Diencephalon (tissue), 1 donor: ENCODE measurements around the gene MAGEA12. TPM values are rescaled to one million over a fixed set of nuclear protein-coding genes. Genes with fewer than 3 reads are reported as not detected.

ENCODE experiments used
- total RNA-seq: library from RNA; depleted of rRNA; stranded (reverse); fragments of >200 nt; gene quantifications from one replicate; pipeline ENCODE4 v1.2.3, GENCODE V29; 2014

Gene MAGEA12, protein sequence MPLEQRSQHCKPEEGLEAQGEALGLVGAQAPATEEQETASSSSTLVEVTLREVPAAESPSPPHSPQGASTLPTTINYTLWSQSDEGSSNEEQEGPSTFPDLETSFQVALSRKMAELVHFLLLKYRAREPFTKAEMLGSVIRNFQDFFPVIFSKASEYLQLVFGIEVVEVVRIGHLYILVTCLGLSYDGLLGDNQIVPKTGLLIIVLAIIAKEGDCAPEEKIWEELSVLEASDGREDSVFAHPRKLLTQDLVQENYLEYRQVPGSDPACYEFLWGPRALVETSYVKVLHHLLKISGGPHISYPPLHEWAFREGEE
- not detected for total RNA-seq

DNA sequence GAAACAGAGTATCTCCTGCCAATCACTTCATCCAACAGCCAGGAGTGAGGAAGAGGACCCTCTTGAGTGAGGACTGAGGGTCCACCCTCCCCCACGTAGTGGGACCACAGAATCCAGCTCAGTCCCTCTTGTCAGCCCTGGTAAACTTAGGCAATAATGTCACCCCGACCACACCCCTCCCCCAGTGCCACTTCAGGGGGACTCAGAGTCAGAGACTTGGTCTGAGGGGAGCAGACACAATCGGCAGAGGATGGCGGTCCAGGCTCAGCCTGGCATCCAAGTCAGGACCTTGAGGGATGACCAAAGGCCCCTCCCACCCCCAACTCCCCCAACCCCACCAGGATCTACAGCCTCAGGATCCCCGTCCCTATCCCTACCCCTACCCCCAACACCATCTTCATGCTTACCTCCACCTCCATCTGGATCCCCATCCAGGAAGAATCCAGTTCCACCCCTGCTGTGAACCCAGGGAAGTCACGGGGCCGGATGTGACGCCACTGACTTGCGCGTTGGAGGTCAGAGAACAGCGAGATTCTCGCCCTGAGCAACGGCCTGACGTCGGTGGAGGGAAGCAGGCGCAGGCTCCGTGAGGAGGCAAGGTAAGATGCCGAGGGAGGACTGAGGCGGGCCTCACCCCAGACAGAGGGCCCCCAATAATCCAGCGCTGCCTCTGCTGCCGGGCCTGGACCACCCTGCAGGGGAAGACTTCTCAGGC, at the start of gene MAGEA12, which contains the start of gene CSAG1:
Gene MAGEA12, plus strand, starts transcription at position 497 of the 715 bp plus-strand sequence. CDS start 2,405 bp downstream, outside the sequence.
Gene CSAG1, minus strand, starts transcription at position 461 of the 715 bp plus-strand sequence. CDS start 1,261 bp downstream, outside the sequence.

DNA sequence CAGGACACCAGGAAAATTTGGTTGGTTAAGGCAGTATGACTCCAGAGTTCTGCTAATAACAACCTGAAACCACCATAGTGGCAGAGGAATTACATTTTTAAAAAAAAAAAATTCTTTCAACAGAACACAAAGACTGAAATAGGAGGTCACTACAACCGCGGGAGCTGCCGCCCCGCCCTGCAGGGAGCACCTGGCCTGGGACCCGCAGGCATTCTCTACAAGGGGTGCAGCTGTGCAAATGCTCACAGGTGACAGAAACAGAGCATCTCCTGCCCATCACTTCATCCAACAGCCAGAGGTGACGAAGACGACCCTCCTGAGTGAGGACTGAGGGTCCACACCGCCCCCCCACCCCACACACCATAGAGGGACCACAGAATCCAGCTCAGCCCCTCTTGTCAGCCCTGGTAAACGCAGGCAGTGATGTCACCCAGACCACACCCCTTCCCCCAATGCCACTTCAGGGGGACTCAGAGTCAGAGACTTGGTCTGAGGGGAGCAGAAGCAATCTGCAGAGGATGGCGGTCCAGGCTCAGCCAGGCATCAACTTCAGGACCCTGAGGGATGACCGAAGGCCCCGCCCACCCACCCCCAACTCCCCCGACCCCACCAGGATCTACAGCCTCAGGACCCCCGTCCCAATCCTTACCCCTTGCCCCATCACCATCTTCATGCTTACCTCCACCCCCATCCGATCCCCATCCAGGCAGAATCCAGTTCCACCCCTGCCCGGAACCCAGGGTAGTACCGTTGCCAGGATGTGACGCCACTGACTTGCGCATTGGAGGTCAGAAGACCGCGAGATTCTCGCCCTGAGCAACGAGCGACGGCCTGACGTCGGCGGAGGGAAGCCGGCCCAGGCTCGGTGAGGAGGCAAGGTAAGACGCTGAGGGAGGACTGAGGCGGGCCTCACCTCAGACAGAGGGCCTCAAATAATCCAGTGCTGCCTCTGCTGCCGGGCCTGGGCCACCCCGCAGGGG, 35.3 kb upstream of the MAGEA12 start, which contains the start of gene MAGEA3:
Gene MAGEA3, plus strand, starts transcription at position 843 of the 980 bp plus-strand sequence. CDS start 2,039 bp downstream, outside the sequence.

DNA sequence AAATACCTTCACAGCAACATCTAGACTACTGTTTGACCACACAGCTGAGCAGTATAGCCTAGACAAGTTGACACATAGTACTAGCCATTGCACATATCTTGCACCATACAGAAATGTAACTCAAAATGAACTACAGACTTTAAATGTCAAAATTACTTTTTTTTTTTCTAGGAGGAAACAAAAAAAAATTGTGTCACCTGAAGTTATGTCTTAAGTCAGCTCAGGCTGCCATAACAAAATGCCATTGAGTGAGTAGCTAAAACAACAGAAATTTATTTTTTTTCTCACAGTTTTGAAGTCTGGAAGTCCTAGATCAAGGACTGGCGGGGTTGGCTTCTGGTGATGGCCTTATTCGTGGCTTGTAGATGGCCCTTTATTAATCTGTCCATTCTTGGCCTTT, 24.4 kb upstream of the MAGEA12 start, which contains the start of gene CSAG2:
Gene CSAG2, minus strand, starts transcription at position 101 of the 400 bp plus-strand sequence. CDS start 161 bp downstream, outside the sequence.

DNA sequence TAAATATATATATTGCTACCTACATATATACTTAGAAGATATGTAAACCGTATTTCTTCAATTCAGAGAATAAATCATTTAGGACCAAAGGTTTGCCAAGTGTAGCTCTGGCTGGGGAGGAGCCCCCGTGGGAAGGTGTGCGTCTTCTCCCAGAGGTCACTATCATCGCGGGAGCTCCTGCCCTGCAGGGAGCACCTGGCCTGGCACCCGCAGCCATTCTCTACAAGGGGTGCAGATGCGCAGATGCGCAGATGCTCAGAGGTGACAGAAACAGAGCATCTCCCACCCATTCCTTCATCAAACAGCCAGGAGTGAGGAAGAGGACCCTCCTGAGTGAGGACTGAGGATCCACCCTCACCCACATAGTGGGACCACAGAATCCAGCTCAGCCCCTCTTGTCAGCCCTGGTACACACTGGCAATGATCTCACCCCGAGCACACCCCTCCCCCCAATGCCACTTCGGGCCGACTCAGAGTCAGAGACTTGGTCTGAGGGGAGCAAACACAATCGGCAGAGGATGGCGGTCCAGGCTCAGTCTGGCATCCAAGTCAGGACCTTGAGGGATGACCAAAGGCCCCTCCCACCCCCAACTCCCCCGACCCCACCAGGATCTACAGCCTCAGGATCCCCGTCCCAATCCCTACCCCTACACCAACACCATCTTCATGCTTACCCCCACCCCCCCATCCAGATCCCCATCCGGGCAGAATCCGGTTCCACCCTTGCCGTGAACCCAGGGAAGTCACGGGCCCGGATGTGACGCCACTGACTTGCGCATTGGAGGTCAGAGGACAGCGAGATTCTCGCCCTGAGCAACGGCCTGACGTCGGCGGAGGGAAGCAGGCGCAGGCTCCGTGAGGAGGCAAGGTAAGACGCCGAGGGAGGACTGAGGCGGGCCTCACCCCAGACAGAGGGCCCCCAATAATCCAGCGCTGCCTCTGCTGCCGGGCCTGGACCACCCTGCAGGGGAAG, 19.5 kb upstream of the MAGEA12 start, which contains the start of gene MAGEA2B:
Gene MAGEA2B, plus strand, starts transcription at position 814 of the 973 bp plus-strand sequence. CDS start 2,479 bp downstream, outside the sequence.

DNA sequence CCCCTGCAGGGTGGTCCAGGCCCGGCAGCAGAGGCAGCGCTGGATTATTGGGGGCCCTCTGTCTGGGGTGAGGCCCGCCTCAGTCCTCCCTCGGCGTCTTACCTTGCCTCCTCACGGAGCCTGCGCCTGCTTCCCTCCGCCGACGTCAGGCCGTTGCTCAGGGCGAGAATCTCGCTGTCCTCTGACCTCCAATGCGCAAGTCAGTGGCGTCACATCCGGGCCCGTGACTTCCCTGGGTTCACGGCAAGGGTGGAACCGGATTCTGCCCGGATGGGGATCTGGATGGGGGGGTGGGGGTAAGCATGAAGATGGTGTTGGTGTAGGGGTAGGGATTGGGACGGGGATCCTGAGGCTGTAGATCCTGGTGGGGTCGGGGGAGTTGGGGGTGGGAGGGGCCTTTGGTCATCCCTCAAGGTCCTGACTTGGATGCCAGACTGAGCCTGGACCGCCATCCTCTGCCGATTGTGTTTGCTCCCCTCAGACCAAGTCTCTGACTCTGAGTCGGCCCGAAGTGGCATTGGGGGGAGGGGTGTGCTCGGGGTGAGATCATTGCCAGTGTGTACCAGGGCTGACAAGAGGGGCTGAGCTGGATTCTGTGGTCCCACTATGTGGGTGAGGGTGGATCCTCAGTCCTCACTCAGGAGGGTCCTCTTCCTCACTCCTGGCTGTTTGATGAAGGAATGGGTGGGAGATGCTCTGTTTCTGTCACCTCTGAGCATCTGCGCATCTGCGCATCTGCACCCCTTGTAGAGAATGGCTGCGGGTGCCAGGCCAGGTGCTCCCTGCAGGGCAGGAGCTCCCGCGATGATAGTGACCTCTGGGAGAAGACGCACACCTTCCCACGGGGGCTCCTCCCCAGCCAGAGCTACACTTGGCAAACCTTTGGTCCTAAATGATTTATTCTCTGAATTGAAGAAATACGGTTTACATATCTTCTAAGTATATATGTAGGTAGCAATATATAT, 20.4 kb downstream of the MAGEA12 start, which contains the start of gene MAGEA2:
Gene MAGEA2, minus strand, starts transcription at position 157 of the 965 bp plus-strand sequence. CDS start 2,479 bp downstream, outside the sequence.

DNA sequence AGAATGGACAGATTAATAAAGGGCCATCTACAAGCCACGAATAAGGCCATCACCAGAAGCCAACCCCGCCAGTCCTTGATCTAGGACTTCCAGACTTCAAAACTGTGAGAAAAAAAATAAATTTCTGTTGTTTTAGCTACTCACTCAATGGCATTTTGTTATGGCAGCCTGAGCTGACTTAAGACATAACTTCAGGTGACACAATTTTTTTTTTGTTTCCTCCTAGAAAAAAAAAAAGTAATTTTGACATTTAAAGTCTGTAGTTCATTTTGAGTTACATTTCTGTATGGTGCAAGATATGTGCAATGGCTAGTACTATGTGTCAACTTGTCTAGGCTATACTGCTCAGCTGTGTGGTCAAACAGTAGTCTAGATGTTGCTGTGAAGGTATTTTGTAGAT, 25.4 kb downstream of the MAGEA12 start, which contains the start of gene CSAG3:
Gene CSAG3, plus strand, starts transcription at position 301 of the 400 bp plus-strand sequence.

DNA sequence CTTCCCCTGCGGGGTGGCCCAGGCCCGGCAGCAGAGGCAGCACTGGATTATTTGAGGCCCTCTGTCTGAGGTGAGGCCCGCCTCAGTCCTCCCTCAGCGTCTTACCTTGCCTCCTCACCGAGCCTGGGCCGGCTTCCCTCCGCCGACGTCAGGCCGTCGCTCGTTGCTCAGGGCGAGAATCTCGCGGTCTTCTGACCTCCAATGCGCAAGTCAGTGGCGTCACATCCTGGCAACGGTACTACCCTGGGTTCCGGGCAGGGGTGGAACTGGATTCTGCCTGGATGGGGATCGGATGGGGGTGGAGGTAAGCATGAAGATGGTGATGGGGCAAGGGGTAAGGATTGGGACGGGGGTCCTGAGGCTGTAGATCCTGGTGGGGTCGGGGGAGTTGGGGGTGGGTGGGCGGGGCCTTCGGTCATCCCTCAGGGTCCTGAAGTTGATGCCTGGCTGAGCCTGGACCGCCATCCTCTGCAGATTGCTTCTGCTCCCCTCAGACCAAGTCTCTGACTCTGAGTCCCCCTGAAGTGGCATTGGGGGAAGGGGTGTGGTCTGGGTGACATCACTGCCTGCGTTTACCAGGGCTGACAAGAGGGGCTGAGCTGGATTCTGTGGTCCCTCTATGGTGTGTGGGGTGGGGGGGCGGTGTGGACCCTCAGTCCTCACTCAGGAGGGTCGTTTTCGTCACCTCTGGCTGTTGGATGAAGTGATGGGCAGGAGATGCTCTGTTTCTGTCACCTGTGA, 36.2 kb downstream of the MAGEA12 start, which contains the start of gene MAGEA6:
Gene MAGEA6, minus strand, starts transcription at position 141 of the 741 bp plus-strand sequence. CDS start 2,039 bp downstream, outside the sequence.

Other genes with a start within 250 kb of the MAGEA12 start
- gene GABRQ, start 95.9 kb upstream of the MAGEA12 start, total RNA-seq: 5.8 TPM
- not detected for gene MAGEA3, start 35.0 kb upstream of the MAGEA12 start, total RNA-seq
- not detected for gene CSAG2, start 24.5 kb upstream of the MAGEA12 start, total RNA-seq
- not detected for gene MAGEA2B, start 19.1 kb upstream of the MAGEA12 start, total RNA-seq
- not detected for gene CSAG1, start within 50 bp of the MAGEA12 start, total RNA-seq
- not detected for gene MAGEA2, start 20.1 kb downstream of the MAGEA12 start, total RNA-seq
- not detected for gene CSAG3, start 25.5 kb downstream of the MAGEA12 start, total RNA-seq
- gene MAGEA6, start 35.9 kb downstream of the MAGEA12 start, total RNA-seq: not detected
- gene CETN2, start 97.0 kb downstream of the MAGEA12 start, total RNA-seq: 92.0 TPM
- gene NSDHL, start 97.3 kb downstream of the MAGEA12 start, total RNA-seq: 36.2 TPM
- gene ZNF185, start 164.3 kb downstream of the MAGEA12 start, total RNA-seq: 3.7 TPM